Measurements from ENCODE around the gene LRRTM4. TPM values are rescaled to one million over a fixed set of nuclear protein-coding genes. Genes with fewer than 3 reads are reported as not detected.
A peak's percentile ranks its signal among the peaks of the same experiment; 100 is the strongest.

LRRTM4 gene
- total and polyA plus RNA-seq, 2 donors (not counting 1 experiment from before 2014, with no cell fraction given), result 0.05 TPM; not detected in 1

- no peaks in the 10 kb centered on the region for H4K20me1 ChIP-seq (ENCODE audit: control insufficient read depth, extremely low read depth, insufficient read depth, low read length)
- no peaks in the 10 kb centered on the region for H3K79me2 ChIP-seq (ENCODE audit: control insufficient read depth, insufficient read depth, low read length)
- no peak for TF ChIP-seq CTCF (conservative IDR thresholded peaks at IDR 0.05 in 1 of 2, IDR thresholded peaks at IDR 0.05 in 1 of 2; ENCODE audit: low read depth in 1 of 2, low read length in 2 of 2)
- no peak for TF ChIP-seq EZH2 (IDR thresholded peaks at IDR 0.05; ENCODE audit: low read length, missing control alignments)
- H3K36me3 ChIP-seq (ENCODE audit: control insufficient read depth, insufficient read depth, low read length), result no peaks in the 10 kb centered on the region
- no peak overlapping the region for H3K4me2 ChIP-seq (ENCODE audit: extremely low read depth, insufficient read depth, low read length)
- no peaks in the 10 kb centered on the region for H3K4me1 ChIP-seq (ENCODE audit: control insufficient read depth, extremely low read depth, insufficient read depth, low read length)
- H3K4me3 ChIP-seq (replicated peaks in 1 of 4; ENCODE audit: control extremely low read depth in 1 of 4, insufficient read depth in 1 of 4, low read depth in 3 of 4, low read length in 4 of 4), result no peak overlapping the region
- H3K27me3 ChIP-seq (ENCODE audit: control insufficient read depth, insufficient read depth, low read length), result no peaks in the 10 kb centered on the region
- H3K27ac ChIP-seq (ENCODE audit: insufficient read depth, low read length), result no peak overlapping the region
- no peak overlapping the region for H3K9ac ChIP-seq (ENCODE audit: insufficient read depth, low read length)
- H3K9me3 ChIP-seq (ENCODE audit: control insufficient read depth, insufficient read depth, low read depth, low read length), result no peaks in the 10 kb centered on the region
- DNase-seq (ENCODE audit: low read depth in 2 of 2), result no peak
- no peak overlapping the region for H2AFZ ChIP-seq (ENCODE audit: low read length)
These were observed 440.6 kb downstream of the LRRTM4 start for GRCh38 chr2:77081597-77081996.

DNA sequence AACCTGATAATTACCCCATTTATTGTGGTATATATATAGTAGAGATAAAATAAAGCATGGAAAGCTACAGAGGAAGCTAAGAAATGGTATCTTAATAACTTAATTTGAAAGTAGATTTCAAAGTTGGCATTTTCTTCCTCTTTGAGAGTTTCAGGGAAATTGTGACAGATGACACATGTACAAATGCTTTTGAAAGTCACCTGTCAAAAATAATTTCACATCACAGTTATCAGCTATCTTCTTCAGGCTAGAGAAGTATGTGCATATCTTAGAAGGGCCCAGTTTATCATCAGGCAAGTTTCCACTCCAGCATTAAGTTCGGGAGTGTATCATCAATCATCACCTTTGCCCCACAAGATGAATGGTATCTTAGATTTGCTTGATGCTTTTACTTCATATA is 457.9 kb downstream of the LRRTM4 start:
- no peak overlapping the region for H3K27ac ChIP-seq (ENCODE audit: insufficient read depth, low read length)
- H3K9me3 ChIP-seq (ENCODE audit: control insufficient read depth, insufficient read depth, low read depth, low read length), result no peaks in the 10 kb centered on the region
- H3K9ac ChIP-seq (ENCODE audit: insufficient read depth, low read length), result no peak overlapping the region
- TF ChIP-seq EZH2 (IDR thresholded peaks at IDR 0.05; ENCODE audit: low read length, missing control alignments), result no peak
- TF ChIP-seq CTCF (conservative IDR thresholded peaks at IDR 0.05 in 1 of 2, IDR thresholded peaks at IDR 0.05 in 1 of 2; ENCODE audit: low read depth in 1 of 2, low read length in 2 of 2), result no peak
- H3K36me3 ChIP-seq (ENCODE audit: control insufficient read depth, insufficient read depth, low read length), result no peaks in the 10 kb centered on the region
- no peaks in the 10 kb centered on the region for H3K27me3 ChIP-seq (ENCODE audit: control insufficient read depth, insufficient read depth, low read length)
- H3K4me3 ChIP-seq (replicated peaks in 1 of 4; ENCODE audit: control extremely low read depth in 1 of 4, insufficient read depth in 1 of 4, low read depth in 3 of 4, low read length in 4 of 4), result no peak overlapping the region
- no peaks in the 10 kb centered on the region for H3K4me1 ChIP-seq (ENCODE audit: control insufficient read depth, extremely low read depth, insufficient read depth, low read length)
- H3K79me2 ChIP-seq (ENCODE audit: control insufficient read depth, insufficient read depth, low read length), result no peaks in the 10 kb centered on the region
- H4K20me1 ChIP-seq (ENCODE audit: control insufficient read depth, extremely low read depth, insufficient read depth, low read length), result no peaks in the 10 kb centered on the region
- no peak for DNase-seq (ENCODE audit: low read depth in 2 of 2)
- no peak overlapping the region for H3K4me2 ChIP-seq (ENCODE audit: extremely low read depth, insufficient read depth, low read length)
- H2AFZ ChIP-seq (ENCODE audit: low read length), result no peak overlapping the region

- TF ChIP-seq CTCF (conservative IDR thresholded peaks at IDR 0.05 in 1 of 2, IDR thresholded peaks at IDR 0.05 in 1 of 2; ENCODE audit: low read depth in 1 of 2, low read length in 2 of 2) (no peak), EZH2 (IDR thresholded peaks at IDR 0.05; ENCODE audit: low read length, missing control alignments) (no peak)
- H3K27ac ChIP-seq (ENCODE audit: insufficient read depth, low read length), result no peak overlapping the region
- H2AFZ ChIP-seq (ENCODE audit: low read length), result no peak overlapping the region
- no peaks in the 10 kb centered on the region for H3K27me3 ChIP-seq (ENCODE audit: control insufficient read depth, insufficient read depth, low read length)
- H3K4me2 ChIP-seq (ENCODE audit: extremely low read depth, insufficient read depth, low read length), result no peak overlapping the region
- no peaks in the 10 kb centered on the region for H4K20me1 ChIP-seq (ENCODE audit: control insufficient read depth, extremely low read depth, insufficient read depth, low read length)
- no peaks in the 10 kb centered on the region for H3K4me1 ChIP-seq (ENCODE audit: control insufficient read depth, extremely low read depth, insufficient read depth, low read length)
- no peaks in the 10 kb centered on the region for H3K36me3 ChIP-seq (ENCODE audit: control insufficient read depth, insufficient read depth, low read length)
- H3K9ac ChIP-seq (ENCODE audit: insufficient read depth, low read length), result no peak overlapping the region
- DNase-seq (ENCODE audit: low read depth in 2 of 2), result peak in 1 of 2 donors; percentile 2
- H3K9me3 ChIP-seq (ENCODE audit: control insufficient read depth, insufficient read depth, low read depth, low read length), result no peaks in the 10 kb centered on the region
- no peak overlapping the region for H3K4me3 ChIP-seq (replicated peaks in 1 of 4; ENCODE audit: control extremely low read depth in 1 of 4, insufficient read depth in 1 of 4, low read depth in 3 of 4, low read length in 4 of 4)
- no peaks in the 10 kb centered on the region for H3K79me2 ChIP-seq (ENCODE audit: control insufficient read depth, insufficient read depth, low read length)
These were observed 467.2 kb downstream of the LRRTM4 start for GRCh38 chr2:77054938-77055337.
